NK-92 (cell line): Measurements from ENCODE around the gene INTS15.

ENCODE experiments used
- DNase-seq: peaks from one replicate; lab custom pipeline; 2025; ENCODE audit not compliant: unreplicated experiment; lab: John Stamatoyannopoulos, UW

The INTS15 gene

DNA sequence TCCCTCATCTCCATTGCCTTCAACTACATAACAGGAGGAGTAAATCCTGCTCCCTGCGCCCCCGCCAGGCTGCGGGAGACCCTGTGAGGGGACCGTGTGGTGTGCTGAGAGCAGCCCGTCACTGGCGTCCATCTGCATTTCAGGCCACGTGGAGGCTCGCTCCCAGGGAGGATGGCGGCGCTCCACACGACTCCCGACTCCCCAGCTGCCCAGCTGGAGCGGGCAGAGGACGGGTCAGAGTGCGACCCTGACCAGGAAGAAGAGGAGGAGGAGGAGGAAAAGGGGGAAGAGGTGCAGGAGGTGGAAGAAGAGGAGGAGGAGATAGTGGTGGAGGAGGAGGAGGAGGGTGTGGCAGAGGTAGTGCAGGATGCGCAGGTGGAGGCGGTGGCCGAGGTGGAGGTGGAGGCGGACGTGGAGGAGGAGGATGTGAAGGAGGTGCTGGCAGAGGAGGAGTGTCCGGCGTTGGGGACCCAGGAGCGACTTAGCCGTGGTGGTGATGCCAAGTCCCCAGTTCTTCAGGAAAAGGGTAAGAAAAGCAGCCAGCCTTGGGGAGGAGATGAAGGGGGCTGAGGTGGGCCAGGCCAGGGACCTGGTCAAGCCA is 52.5 kb downstream of the INTS15 start:
- no peak for DNase-seq

DNA sequence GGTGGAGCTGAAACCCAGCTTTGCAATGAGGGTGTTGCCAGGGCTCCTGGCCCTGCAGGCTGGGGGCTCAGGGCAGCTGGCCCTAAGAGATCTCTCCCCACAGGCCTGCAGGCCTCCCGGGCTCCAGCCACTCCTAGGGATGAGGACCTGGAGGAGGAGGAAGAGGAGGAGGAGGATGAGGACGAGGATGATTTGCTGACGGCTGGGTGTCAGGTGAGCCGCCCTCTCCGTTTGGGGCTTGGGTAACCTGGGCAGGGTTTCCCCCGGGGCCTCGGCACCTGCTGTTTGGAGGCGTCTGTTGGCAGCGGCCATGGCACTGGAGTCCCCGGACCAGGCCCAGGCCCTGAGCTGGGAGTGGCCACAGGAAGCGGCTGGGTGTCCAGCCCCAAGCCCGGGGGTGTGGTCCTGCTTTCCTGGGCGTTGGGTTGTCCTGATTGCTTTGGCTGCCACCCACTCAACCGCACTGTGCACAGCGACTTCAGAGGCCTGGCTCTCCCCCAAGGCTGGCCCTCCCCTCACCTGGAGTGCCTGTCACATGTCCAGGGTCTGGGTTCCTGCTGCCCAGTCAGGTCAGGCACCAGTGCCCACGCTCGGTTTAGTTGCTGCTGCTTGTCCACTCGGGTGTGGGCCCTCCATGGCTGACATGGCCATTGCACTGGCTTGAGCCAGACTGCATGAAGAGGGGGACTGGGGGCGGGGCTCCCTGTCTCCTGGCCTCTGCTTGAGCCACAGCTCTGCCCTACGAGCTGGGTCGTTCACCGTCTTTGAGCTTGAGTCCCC is 53.2 kb downstream of the INTS15 start:
- no peak for DNase-seq

DNA sequence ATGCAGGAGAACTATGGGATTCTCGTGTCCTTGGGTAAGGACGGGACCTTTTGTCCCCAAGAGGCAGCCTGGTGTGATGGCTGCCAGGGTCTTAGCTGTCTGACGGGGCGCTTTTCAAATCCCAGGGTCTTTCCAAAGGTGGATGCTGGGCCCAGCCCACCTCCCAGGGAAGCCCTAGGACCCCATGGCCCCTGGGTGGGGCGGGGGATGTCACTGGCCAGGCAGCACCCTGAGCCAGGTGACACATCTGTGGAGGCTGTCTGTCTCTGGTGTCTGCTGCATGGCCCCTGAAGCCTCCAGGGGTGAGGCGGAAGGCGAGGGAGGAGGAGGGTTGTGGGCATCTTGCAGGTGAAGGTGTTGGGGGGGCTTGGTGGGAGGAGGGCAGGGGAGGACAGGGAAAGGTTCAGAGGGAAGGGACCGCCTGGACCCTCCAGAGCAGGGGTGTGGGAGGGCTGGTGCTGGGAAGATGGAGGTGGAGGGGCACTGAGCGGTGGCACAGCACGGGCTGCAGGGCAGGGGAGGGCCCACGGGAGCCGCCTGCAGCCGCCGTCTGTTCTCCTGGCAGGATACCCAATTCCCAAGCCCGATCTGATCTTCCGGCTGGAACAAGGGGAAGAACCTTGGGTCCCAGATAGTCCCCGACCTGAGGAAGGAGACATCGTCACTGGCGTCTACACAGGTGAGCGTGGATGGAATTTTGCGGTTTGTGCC is 54.2 kb downstream of the INTS15 start:
- no peak for DNase-seq

DNA sequence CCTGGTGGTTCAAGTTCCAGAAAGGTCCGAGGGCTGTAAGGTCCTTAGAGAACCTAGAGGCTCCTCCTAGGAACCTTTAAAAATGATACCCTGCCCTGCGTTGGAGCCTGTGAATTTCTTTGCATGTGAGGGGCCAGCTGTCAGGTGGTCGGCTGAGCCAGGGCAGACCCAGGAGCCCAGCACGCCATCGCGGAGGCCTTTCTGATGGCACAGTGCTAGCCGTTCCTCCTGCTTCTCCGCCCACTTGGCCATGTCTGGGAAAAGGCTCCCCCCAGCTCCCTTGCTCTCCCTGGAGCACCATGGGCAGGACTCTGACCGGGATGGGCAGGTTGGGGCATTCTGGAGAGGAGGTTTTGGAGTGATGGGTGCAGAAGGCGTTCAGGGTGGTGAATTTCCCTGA is 54.9 kb downstream of the INTS15 start:
- DNase-seq = no peak

DNA sequence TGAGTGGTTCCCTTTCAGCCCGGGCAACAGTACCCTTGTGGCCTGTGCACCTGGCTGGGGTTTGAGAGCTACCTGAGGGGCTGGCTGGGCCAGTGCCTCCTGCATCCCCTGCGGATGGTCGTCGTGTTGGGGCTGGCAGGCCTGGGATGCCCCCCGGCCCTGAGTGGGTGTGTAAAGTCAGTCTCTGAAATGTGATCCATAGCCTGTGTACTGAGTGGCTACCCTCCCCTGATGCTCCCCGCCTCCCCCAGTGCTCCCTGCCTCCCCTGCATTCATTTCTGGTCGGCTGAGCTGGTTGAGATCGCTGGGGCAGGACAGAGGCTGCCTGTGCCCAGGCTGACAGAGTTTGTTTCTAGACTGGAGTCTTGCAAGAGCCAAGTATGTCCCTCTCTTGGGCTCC is 56.6 kb downstream of the INTS15 start:
- DNase-seq = no peak

DNA sequence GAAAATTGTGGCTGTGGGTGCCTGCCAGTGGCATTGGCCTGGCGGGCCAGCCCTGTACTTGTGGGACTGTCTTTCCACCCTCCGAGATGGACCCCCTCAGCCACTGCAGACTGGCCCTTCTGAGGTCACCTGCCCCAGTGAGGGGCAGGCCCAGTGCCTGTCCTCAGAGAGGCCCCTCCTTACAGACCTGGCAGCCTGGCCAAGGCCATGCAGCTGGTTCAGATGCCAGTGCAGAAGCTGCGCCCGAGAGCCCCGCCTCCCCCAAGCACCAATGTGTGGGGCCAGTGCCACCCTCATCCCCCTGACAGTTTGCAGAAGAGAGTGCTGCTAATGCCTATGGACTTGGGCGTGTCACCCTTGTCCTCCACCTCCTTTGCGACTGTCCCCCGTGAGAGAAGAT is 57.3 kb downstream of the INTS15 start:
- DNase-seq = no peak

DNA sequence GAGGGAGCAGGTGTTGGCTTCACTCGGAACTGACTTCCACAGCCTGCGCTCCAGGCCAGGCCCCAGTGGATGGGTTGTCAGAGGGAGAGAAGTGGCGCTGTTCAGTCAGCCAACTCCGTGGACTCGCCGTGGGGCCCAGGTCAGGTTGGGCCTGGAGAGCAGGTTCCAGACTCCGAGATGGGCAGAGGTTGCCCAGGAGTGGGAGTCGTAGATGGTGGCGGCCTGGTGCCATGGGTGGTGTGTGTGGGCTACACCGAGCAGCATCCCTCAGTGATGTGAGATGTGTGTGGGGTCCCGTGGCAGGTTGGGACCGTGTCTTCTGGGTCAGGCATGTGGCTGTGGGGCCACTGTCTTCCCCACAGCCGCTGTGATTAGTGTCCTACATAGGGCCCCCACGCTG is 57.7 kb downstream of the INTS15 start:
- DNase-seq = no peak

DNA sequence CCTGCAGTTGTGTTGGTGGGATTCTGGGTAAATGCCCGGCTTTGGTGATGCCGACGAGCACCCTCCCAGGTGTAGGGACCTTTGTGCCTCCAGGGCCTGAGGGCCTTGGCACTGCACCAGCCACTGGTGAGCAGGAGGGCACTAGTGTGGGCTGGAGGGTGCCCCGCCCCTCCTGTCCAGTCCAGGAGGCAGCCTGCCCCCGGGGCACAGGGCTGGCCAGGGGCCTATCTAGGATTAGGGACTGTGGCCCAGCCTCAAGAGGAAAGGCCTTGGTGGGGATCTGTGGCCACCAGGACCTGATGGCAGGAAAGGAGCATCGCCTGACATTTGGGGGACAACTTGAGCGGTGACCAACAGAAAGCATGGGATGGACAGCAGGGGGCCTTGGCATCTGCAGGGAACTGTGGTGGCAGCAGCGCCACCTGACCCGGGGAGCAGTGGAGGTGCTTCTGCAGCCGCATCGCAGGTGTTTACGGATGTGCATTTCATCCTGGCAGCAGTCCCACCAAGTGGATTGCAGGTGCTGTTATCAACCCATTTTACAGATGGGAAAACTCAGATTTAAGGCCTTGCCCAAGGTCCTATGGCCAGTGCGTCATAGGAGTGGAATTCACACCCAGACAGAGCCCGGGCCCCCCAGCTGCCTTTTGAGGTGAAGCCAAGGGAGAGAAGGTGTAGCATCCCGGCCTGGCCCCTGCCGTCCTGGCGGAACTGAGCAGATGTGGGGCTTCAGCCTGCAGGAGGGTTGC is 58.4 kb downstream of the INTS15 start:
- no peak for DNase-seq

DNA sequence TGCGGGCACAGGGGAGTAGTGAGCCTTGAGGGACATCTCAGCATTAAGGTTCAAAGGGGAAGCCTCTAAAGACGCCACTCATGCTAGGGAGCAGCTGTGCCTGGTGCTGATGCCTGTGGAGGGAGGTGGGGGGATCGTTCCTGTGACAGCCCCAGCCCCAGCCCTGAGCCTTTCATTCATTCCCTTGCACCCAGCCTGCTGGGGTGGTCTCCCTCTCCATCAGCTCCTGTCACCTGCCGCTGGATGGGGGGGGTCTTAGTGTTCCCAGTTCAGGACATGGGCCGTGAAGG is 58.9 kb downstream of the INTS15 start:
- DNase-seq = no peak

DNA sequence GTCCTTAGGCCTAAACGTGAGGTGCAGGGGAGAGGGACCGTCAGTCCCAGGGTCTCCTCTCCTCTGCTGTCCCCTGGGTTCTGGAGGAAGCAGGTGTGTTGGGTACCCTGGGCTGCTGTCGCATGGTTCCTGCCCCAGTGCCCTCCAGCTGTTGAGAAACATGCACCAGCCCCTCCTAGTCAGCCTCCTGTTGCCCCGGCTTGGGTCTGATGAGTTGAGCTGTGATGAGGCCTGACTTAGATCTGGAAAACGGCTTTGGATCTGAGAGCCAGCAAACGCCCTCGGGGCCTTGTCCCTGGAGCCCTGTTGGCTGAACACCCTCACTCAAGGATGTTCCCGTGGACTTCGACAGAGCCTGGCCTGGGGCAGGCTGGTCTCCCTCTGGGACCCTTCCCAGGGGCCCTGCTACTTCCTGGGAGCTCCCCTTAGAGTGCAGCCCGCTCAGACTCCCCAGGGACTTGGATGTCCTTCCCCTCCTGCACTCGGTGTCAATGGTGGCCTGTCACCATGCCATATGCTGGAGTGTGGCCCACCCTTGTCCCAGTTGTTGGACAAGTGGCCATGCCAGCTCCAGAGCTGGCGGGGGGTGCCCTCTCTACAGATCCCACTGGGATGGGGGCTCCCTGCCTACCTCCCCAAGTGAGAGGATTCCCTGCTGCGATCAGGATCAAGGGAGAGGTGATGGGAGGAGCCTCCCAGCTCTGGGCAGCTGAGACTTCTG is 59.6 kb downstream of the INTS15 start:
- no peak for DNase-seq

DNA sequence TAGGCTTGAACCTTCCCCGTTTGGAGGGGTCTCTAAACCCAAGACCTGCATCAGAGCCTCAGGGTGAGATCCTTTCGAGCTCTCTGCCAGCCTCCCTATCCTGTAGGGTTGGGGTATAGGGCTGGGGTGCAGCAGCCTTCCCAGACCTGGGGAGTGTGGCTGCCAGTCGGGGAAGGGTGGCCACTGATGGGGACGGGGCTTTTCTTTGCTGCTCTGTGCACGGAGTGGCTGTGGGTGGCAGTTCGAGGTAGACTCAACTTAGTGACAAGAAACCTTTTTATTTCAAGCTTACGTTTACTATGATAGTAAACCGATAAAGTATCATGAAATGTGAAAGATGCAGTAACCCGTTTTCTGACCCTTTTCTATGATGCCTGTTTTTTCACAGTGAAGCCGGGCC is 60.3 kb downstream of the INTS15 start:
- DNase-seq = no peak

DNA sequence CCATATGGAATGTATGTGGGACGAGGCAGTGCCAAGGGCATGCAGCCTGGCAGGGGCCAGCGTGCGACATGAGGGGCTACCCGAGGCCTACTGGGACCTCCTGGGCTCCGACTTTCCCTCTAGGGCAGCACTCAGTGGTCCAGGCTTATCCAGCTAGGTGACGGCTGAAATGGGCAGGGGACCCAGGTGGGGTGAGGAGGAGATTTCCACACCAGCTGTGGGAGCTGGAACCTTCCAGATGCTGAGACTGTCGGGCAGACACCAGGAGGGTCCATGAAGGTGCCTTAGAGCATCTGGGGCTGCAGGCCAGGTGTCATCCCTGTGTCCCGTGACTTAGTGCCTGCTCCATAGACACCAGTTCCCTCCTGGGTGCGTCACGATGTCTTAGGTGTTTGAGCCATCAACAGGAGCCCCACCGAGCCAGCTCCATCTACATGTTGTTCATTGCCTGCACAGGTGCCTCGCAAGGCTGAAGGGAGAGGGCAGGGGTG is 60.7 kb downstream of the INTS15 start:
- DNase-seq = no peak

DNA sequence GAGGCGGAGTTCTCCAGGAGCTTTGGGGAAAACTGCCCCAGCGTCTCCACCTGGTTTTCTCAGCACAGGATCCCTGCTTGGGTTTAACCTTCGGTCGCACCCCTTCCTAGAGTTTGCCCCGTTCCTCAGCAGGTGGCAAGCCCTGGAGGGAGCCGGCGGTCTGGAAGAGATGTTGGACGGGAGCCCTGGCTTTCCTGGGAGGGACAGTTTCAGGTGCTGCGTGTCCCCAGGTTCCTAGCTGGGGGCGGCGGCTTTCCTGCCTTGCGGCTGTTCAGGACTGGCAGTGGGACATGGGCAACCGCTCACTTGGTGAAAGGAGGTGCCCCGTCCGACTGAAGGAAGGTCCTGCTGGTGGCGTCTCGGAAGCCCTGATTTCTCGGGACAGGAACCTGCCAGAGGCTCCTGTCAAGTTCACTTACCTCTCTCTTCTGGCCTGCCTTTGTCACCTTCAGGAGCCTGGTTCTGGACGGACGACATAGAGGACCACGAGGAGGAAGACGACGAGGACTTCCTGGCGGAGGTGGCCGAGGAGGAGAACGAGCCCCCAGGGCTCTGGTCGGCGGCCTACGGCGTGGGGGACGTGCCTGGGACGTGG is 62.1 kb downstream of the INTS15 start:
- no peak for DNase-seq

DNA sequence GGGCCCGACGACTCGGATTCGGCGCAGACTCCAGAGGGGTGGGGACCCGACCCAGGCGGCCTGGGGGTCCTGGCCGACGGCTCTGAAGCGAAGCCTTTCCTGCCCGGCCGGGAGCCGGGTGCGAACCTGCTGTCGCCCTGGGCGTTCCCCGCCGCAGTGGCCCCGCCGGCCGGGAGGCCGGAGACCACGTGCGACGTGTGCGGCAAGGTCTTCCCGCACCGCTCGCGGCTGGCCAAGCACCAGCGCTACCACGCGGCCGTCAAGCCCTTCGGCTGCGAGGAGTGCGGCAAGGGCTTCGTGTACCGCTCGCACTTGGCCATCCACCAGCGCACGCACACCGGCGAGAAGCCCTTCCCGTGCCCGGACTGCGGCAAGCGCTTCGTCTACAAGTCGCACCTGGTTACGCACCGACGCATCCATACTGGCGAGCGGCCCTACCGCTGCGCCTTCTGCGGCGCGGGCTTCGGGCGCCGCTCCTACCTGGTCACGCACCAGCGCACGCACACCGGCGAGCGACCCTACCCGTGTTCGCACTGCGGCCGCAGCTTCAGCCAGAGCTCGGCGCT is 62.7 kb downstream of the INTS15 start:
- DNase-seq = no peak

DNA sequence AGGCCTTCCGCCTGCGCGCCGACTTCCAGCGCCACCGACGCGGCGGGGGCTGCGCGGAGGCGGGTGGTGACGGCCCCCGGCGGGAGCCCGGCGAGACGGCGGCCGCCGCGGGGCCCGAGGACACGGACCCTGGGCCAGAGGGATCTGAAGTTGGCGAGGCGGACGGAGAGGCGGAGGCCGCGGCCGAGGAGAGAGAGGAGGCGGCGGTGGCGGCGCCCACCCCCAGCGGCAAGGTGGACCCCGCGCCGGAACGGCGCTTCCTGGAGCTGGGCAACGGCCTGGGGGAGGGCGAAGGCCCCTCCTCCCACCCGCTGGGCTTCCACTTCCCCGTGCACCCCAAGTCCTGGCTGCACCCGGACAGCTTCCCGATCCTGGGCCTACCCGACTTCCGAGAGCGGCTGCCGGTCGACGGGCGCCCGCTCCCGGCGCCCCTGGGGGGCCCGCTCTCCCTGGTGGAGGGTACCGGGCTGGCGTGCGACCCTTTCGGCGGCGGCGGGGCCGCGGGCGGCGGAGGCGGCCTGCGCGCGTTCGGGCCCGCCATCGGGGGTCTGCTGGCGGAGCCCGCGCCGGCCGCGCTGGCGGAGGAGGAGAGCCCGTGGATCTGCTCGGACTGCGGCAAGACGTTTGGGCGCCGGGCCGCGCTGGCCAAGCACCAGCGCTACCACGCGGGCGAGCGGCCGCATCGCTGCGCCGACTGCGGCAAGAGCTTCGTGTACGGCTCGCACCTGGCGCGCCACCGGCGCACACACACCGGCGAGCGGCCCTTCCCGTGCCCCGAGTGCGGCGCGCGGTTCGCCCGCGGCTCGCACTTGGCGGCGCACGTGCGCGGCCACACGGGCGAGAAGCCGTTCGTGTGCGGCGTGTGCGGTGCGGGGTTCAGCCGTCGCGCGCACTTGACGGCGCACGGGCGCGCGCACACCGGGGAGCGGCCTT is 63.5 kb downstream of the INTS15 start:
- DNase-seq = no peak

DNA sequence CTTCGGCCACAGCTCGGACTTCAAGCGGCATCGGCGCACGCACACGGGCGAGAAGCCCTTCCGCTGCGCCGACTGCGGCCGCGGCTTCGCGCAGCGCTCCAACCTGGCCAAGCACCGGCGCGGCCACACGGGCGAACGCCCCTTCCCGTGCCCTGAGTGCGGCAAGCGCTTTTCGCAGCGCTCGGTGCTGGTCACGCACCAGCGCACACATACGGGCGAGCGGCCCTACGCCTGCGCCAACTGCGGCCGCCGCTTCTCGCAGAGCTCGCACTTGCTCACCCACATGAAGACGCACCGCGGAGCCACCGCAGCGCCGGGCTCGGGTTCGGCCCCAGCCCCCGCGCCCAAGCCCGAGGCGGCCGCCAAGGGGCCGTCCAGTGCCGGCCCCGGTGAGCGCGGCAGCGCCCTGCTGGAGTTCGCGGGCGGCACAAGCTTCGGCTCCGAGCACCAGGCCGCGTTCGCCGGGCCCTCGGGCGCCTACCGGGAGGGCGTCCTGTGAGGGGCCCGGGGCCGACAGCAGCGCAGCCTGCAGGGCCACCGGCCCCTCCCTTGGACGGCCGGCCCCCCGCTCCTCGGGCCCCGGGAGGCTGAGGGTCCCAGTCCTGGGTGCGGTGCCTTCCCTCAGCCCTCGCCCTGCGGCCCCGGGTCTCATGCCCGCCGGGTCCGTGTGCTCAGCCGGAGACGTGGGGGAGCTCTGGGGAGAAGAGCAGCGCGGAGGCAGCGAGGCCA is 64.5 kb downstream of the INTS15 start:
- DNase-seq = no peak

DNA sequence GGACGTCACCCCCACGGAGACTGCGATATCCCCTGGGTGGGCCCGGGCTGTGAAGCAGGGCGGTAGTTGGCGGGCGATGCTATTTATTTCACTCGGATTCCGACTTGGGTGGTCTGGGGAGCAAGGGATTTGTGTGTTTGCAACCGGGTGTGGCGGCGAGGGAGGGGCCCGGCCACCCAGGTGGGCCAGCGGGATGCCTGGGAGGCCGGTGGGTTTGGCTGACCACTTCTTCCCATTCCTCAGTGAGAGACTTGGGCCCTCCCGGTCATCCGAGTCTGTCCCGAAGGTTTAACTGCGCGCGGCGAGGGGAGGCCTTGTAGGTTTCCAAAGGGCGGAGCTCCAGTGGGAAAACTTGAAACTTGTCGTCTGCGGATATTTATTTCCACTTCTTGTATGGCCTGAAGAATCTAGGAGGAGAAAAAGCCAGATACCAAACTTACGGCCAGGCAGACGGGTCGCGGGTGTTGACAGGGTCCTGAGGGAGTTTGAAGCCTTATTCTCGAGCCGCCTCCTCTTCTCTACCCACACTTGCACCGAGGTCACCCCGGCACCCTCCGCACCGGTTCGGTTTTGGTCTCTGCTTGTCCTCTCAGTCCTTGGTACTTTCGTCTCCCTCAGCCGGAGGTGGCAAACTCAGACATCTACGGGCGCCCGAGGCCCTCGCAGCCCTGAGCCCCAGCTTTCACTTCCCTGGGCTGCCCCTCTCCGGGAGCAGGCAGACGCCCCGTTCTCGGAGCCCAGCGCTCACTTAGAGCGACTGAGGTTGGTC is 65.2 kb downstream of the INTS15 start:
- DNase-seq = no peak
